ENCODE data around the gene NLRC5. TPM values are rescaled to one million over a fixed set of nuclear protein-coding genes. Genes with fewer than 3 reads are reported as not detected.

NLRC5 gene
- total RNA-seq, 3 donors from 2014 or later = 18.4 to 34.4 (median 24.1) TPM

GRCh38 chr16:57025941-57026777 is 36.8 kb downstream of the NLRC5 start:
- intact Hi-C loops (cut with DNase I; ENCODE audit: low total_unique reads) = no loop called here
- Histone ChIP-seq H3K4me3 (no peak overlapping the region), H3K27ac (no peak overlapping the region), H3K4me1 (no peaks in the 10 kb centered on the region), H3K9me3 (no peaks in the 10 kb centered on the region), H3K27me3 (no peaks in the 10 kb centered on the region), H3K36me3 (no peaks in the 10 kb centered on the region)
- DNase-seq (ENCODE audit: low spot score in 2 of 2) = no peak
- TF ChIP-seq POLR2A (IDR thresholded peaks at IDR 0.05) (no peak), CTCF (IDR thresholded peaks at IDR 0.05) (no peak), POLR2AphosphoS5 (IDR thresholded peaks at IDR 0.05) (no peak)

GRCh38 chr16:57026778-57027062 is 37.4 kb downstream of the NLRC5 start:
- Histone ChIP-seq H3K4me1 (no peaks in the 10 kb centered on the region), H3K27ac (no peak overlapping the region), H3K36me3 (no peaks in the 10 kb centered on the region), H3K27me3 (no peaks in the 10 kb centered on the region), H3K4me3 (no peak overlapping the region), H3K9me3 (no peaks in the 10 kb centered on the region)
- intact Hi-C loops (cut with DNase I; ENCODE audit: low total_unique reads) = no loop called here
- no peak for DNase-seq (ENCODE audit: low spot score in 2 of 2)
- TF ChIP-seq CTCF (IDR thresholded peaks at IDR 0.05) = no peak
- TF ChIP-seq POLR2A (IDR thresholded peaks at IDR 0.05) = no peak
- TF ChIP-seq POLR2AphosphoS5 (IDR thresholded peaks at IDR 0.05) = no peak

- no peaks in the 10 kb centered on the region for H3K36me3 ChIP-seq
- no peak for TF ChIP-seq CTCF (IDR thresholded peaks at IDR 0.05)
- TF ChIP-seq POLR2A (IDR thresholded peaks at IDR 0.05) = no peak
- TF ChIP-seq POLR2AphosphoS5 (IDR thresholded peaks at IDR 0.05) = no peak
- intact Hi-C loops (cut with DNase I; ENCODE audit: low total_unique reads) = no loop called here
These were observed 37.7 kb downstream of the NLRC5 start for GRCh38 chr16:57027067-57027466.

GRCh38 chr16:57028086-57028485 is 38.7 kb downstream of the NLRC5 start:
- Histone ChIP-seq H3K9me3 (no peaks in the 10 kb centered on the region), H3K36me3 (no peaks in the 10 kb centered on the region), H3K27me3 (no peaks in the 10 kb centered on the region), H3K4me1 (no peaks in the 10 kb centered on the region), H3K27ac (peak overlapping the region in 1 of 2 donors; percentile 25), H3K4me3 (no peak overlapping the region)
- intact Hi-C loops (cut with DNase I; ENCODE audit: low total_unique reads) = no loop called here
- DNase-seq (ENCODE audit: low spot score in 2 of 2) = peak in 1 of 2 donors; percentile 31
- no peak for TF ChIP-seq POLR2AphosphoS5 (IDR thresholded peaks at IDR 0.05)
- no peak for TF ChIP-seq POLR2A (IDR thresholded peaks at IDR 0.05)
- no peak for TF ChIP-seq CTCF (IDR thresholded peaks at IDR 0.05)

More at GRCh38 chr16:57027067-57027466, 37.7 kb downstream of the NLRC5 start:
- no peak overlapping the region for H3K27ac ChIP-seq
- DNase-seq (ENCODE audit: low spot score in 2 of 2) = no peak
- H3K9me3 ChIP-seq = no peaks in the 10 kb centered on the region
- H3K4me1 ChIP-seq = no peaks in the 10 kb centered on the region
- H3K27me3 ChIP-seq = no peaks in the 10 kb centered on the region
- no peak overlapping the region for H3K4me3 ChIP-seq
